Dermis microvascular lymphatic vessel endothelial cell (primary cell): ENCODE data around the gene HECTD4. TPM values are rescaled to one million over a fixed set of nuclear protein-coding genes. Genes with fewer than 3 reads are reported as not detected.
"Not testable (repeated sequence)": the region's sequence is repeated elsewhere in the genome, so short reads cannot be mapped to it uniquely, and the experiment has no call there.

Experiments
- DNase-seq, 2 donors: peaks; one replicate each; pipeline versions ENCODE4 v3.0.0 to v3.0.0-alpha.2; 2010; ENCODE audit warnings: low read depth in 2 of 2
- total RNA-seq: library from RNA; depleted of rRNA; stranded (reverse); fragments of >200 nt; gene quantifications from 2 replicates; pipeline ENCODE4 v1.2.1, GENCODE V29; 2014

The HECTD4 gene
- total RNA-seq, 1 donor from 2014 or later, result 11.2 TPM

- DNase-seq, result not testable (repeated sequence)
Observed at GRCh38 chr12:112407683-112408082, 25.5 kb upstream of the HECTD4 start.

GRCh38 chr12:112406519-112407488, 24.6 kb upstream of the HECTD4 start:
- no peak for DNase-seq

- DNase-seq, result no peak
Observed at GRCh38 chr12:112401903-112402498, 19.8 kb upstream of the HECTD4 start.

- no peak for DNase-seq
Observed at GRCh38 chr12:112401054-112401453, 18.8 kb upstream of the HECTD4 start.

GRCh38 chr12:112393328-112393727, 11.1 kb upstream of the HECTD4 start:
- DNase-seq, result no peak

GRCh38 chr12:112389922-112390654, 7.9 kb upstream of the HECTD4 start:
- not testable (repeated sequence) for DNase-seq

- no peak for DNase-seq
Observed at GRCh38 chr12:112389228-112389627, 7.0 kb upstream of the HECTD4 start.

GRCh38 chr12:112386726-112387125, 4.5 kb upstream of the HECTD4 start:
- DNase-seq, result no peak

- no peak for DNase-seq
Observed at GRCh38 chr12:112382866-112383265, 635 bp upstream of the HECTD4 start.

- DNase-seq, result peak in 1 of 2 donors; percentile 12
Observed at GRCh38 chr12:112381406-112381882, 787 bp downstream of the HECTD4 start.

GRCh38 chr12:112380663-112381405, 1.4 kb downstream of the HECTD4 start:
- DNase-seq, result peak in 1 of 2 donors; percentile 5

- DNase-seq, result peak in 1 of 2 donors; percentile 10
Observed at GRCh38 chr12:112375105-112375504, 7.1 kb downstream of the HECTD4 start.

- no peak for DNase-seq
Observed at GRCh38 chr12:112374166-112374740, 8.0 kb downstream of the HECTD4 start.

GRCh38 chr12:112370868-112371510, 11.2 kb downstream of the HECTD4 start:
- no peak for DNase-seq

GRCh38 chr12:112370199-112370598, 12.0 kb downstream of the HECTD4 start:
- peak in 1 of 2 donors; percentile 10 for DNase-seq

GRCh38 chr12:112368856-112369255, 13.4 kb downstream of the HECTD4 start:
- no peak for DNase-seq

- no peak for DNase-seq
Observed at GRCh38 chr12:112367965-112368364, 14.3 kb downstream of the HECTD4 start.

- DNase-seq, result no peak
Observed at GRCh38 chr12:112362310-112362709, 19.9 kb downstream of the HECTD4 start.

- DNase-seq, result no peak
Observed at GRCh38 chr12:112361271-112361670, 21.0 kb downstream of the HECTD4 start.

- DNase-seq, result no peak
Observed at GRCh38 chr12:112359290-112359689, 22.9 kb downstream of the HECTD4 start.
